Choroid plexus epithelial cell (primary cell): ENCODE measurements around the gene SLC2A4.

Experiments used
- DNase-seq: peaks from one replicate; pipeline ENCODE4 v3.0.0-alpha.2; 2010; ENCODE audit warnings: low read depth
- H3K4me3 ChIP-seq: 2 replicates; pipeline ENCODE4 v1.5.1; 2011; ENCODE audit warnings: low read depth, mild to moderate bottlenecking, control low read depth, low read length, moderate library complexity
- CTCF ChIP-seq: conservative IDR thresholded peaks from 2 replicates; pipeline ENCODE4 v1.5.1; 2011; ENCODE audit warnings: low read depth, mild to moderate bottlenecking, control low read depth, inconsistent platforms, low read length, moderate library complexity

SLC2A4 gene

GRCh38 chr17:7307686-7308624, 26.4 kb downstream of the SLC2A4 start:
- peak; percentile 42 for DNase-seq
- peak overlapping the region; percentile 72 for H3K4me3 ChIP-seq
- TF ChIP-seq CTCF: no peak

- no peak for TF ChIP-seq CTCF
- peak; percentile 88 for DNase-seq
- peak overlapping the region; percentile 72 for H3K4me3 ChIP-seq
These were observed 27.3 kb downstream of the SLC2A4 start for GRCh38 chr17:7308625-7309433.

- no peak overlapping the region for H3K4me3 ChIP-seq
- no peak for DNase-seq
- no peak for TF ChIP-seq CTCF
These were observed 28.1 kb downstream of the SLC2A4 start for GRCh38 chr17:7309628-7310027.

DNA sequence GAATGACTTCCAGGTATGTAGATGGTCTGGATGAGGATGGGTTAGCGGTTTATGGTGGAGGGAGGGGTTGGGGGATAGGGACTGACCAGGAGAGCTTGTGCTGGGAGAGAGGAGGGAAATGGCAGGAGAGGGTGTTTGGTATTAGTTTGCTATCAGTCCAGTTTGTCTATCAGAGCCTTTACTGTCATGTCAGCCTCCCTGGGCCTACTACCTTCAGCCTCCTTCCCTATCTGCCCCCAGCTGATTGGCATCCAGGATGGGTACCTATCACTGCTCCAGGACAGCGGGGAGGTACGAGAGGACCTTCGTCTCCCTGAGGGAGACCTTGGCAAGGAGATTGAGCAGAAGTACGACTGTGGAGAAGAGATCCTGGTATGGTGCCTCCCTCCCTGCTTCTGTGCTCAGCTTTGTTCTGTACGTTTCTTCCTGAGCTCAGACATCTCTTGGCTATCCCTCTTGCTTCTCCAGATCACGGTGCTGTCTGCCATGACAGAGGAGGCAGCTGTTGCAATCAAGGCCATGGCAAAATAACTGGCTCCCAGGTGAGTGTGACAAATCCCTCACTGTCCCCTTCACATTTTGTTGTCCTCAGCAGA, 29.7 kb downstream of the SLC2A4 start:
- H3K4me3 ChIP-seq: no peak overlapping the region
- no peak for DNase-seq
- no peak for TF ChIP-seq CTCF

DNA sequence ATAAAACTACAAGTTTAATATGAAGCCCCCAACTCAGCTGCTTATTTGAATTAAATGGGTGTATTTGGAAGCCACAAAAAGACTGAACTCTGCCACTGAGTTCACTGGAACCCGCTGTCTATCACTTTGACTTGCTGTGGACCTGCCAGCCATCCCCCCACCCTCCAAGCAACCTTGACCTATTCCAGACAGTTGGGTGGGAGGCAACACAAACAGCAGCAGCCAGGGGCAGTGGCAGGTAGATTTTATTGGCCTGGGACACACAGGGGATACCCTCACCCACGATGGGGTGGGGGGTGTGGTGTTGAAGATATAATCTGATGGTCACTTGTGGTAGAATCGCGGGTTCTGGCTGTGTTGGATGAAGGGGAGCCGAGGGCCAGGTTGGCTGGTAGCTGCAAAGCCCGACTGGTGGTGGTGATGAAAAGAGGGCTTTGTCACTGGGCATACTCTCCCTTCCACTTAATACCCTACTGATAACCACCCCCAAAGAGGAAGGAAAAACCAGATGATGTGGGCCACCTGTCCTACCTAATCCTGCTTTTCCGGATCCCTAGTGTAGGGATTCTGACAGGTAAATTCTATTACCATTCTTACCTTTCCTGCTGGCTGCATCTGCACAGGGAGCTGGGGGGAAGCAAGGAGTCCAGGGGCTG, 31.0 kb downstream of the SLC2A4 start:
- no peak for DNase-seq
- TF ChIP-seq CTCF: no peak
- H3K4me3 ChIP-seq: no peak overlapping the region

GRCh38 chr17:7313088-7313889, 31.8 kb downstream of the SLC2A4 start:
- TF ChIP-seq CTCF: peak; percentile 19
- DNase-seq: no peak
- no peak overlapping the region for H3K4me3 ChIP-seq
